ENCODE results near the gene ROBO2.

DNA sequence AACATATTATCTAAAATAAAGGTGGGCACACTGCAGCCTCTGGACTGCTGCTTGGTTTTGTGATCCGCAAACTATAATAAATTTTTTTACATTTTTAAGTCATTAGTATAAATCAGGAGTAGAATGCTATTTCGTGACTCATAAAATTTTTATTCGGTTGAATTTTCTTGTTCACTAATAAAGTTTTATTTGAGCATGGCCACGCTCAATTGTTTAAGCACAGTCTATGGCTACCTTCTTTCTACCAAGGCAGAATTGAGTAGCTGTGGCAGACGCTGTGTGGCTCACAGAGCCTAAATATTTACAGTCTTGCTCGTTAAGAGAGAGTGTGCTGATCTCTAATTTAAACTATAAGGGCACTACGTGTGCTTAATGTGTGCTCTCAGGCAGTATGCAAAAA is 28.9 kb downstream of the ROBO2 start:
- TF ChIP-seq CEBPB (IDR thresholded peaks at IDR 0.05; ENCODE audit: borderline replicate concordance in 1 of 2, low read depth in 2 of 2, low read length in 2 of 2) (no peak), POLR2AphosphoS5 (IDR thresholded peaks at IDR 0.05; ENCODE audit: low read length) (no peak), BHLHE40 (IDR thresholded peaks at IDR 0.05; ENCODE audit: borderline replicate concordance in 1 of 2, low read depth in 2 of 2, low read length in 1 of 2) (no peak)
- TF ChIP-seq, protein P1, sequence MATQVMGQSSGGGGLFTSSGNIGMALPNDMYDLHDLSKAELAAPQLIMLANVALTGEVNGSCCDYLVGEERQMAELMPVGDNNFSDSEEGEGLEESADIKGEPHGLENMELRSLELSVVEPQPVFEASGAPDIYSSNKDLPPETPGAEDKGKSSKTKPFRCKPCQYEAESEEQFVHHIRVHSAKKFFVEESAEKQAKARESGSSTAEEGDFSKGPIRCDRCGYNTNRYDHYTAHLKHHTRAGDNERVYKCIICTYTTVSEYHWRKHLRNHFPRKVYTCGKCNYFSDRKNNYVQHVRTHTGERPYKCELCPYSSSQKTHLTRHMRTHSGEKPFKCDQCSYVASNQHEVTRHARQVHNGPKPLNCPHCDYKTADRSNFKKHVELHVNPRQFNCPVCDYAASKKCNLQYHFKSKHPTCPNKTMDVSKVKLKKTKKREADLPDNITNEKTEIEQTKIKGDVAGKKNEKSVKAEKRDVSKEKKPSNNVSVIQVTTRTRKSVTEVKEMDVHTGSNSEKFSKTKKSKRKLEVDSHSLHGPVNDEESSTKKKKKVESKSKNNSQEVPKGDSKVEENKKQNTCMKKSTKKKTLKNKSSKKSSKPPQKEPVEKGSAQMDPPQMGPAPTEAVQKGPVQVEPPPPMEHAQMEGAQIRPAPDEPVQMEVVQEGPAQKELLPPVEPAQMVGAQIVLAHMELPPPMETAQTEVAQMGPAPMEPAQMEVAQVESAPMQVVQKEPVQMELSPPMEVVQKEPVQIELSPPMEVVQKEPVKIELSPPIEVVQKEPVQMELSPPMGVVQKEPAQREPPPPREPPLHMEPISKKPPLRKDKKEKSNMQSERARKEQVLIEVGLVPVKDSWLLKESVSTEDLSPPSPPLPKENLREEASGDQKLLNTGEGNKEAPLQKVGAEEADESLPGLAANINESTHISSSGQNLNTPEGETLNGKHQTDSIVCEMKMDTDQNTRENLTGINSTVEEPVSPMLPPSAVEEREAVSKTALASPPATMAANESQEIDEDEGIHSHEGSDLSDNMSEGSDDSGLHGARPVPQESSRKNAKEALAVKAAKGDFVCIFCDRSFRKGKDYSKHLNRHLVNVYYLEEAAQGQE (IDR thresholded peaks at IDR 0.05; ENCODE audit: low read depth, low read length), result no peak
- TF ChIP-seq, protein P2, sequence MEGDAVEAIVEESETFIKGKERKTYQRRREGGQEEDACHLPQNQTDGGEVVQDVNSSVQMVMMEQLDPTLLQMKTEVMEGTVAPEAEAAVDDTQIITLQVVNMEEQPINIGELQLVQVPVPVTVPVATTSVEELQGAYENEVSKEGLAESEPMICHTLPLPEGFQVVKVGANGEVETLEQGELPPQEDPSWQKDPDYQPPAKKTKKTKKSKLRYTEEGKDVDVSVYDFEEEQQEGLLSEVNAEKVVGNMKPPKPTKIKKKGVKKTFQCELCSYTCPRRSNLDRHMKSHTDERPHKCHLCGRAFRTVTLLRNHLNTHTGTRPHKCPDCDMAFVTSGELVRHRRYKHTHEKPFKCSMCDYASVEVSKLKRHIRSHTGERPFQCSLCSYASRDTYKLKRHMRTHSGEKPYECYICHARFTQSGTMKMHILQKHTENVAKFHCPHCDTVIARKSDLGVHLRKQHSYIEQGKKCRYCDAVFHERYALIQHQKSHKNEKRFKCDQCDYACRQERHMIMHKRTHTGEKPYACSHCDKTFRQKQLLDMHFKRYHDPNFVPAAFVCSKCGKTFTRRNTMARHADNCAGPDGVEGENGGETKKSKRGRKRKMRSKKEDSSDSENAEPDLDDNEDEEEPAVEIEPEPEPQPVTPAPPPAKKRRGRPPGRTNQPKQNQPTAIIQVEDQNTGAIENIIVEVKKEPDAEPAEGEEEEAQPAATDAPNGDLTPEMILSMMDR (IDR thresholded peaks at IDR 0.05 in 2 of 3, conservative IDR thresholded peaks at IDR 0.05 in 1 of 3; ENCODE audit: control insufficient read depth in 2 of 3, extremely low read depth in 1 of 3, insufficient read depth in 1 of 3, low read depth in 3 of 3, low read length in 3 of 3), result no peak

Measured in GM12878 (cell line).